ENCODE measurements around the gene BHLHE40. TPM values are rescaled to one million over a fixed set of nuclear protein-coding genes. Genes with fewer than 3 reads are reported as not detected.

Gene BHLHE40
- total RNA-seq, 1 donor from 2014 or later, result 15.2 TPM

GRCh38 chr3:4947028-4947427 lies 32.2 kb upstream of the BHLHE40 start:
- H3K9me3 Mint-ChIP-seq (ENCODE audit: unreplicated experiment), result no peaks in the 10 kb centered on the region
- no peaks in the 10 kb centered on the region for H3K36me3 Mint-ChIP-seq (ENCODE audit: low read depth, unreplicated experiment)
- no peak overlapping the region for H3K27ac Mint-ChIP-seq (ENCODE audit: unreplicated experiment)
- DNase-seq (ENCODE audit: low spot score), result no peak
- TF ChIP-seq CTCF (IDR thresholded peaks at IDR 0.05; ENCODE audit: unreplicated experiment), result no peak
- H3K4me1 Mint-ChIP-seq (ENCODE audit: unreplicated experiment), result peaks cover 12% of the 10 kb centered on the region
- H3K4me3 Mint-ChIP-seq (ENCODE audit: unreplicated experiment), result no peak overlapping the region
- no peaks in the 10 kb centered on the region for H3K27me3 Mint-ChIP-seq (ENCODE audit: unreplicated experiment)

GRCh38 chr3:4948395-4948794 lies 30.8 kb upstream of the BHLHE40 start:
- TF ChIP-seq CTCF (IDR thresholded peaks at IDR 0.05; ENCODE audit: unreplicated experiment), result no peak
- Mint-ChIP-seq H3K27ac (ENCODE audit: unreplicated experiment) (no peak overlapping the region), H3K4me1 (ENCODE audit: unreplicated experiment) (peaks cover 12% of the 10 kb centered on the region), H3K27me3 (ENCODE audit: unreplicated experiment) (no peaks in the 10 kb centered on the region), H3K36me3 (ENCODE audit: low read depth, unreplicated experiment) (no peaks in the 10 kb centered on the region), H3K9me3 (ENCODE audit: unreplicated experiment) (no peaks in the 10 kb centered on the region), H3K4me3 (ENCODE audit: unreplicated experiment) (no peak overlapping the region)
- no peak for DNase-seq (ENCODE audit: low spot score)

GRCh38 chr3:4949004-4949403 lies 30.2 kb upstream of the BHLHE40 start:
- no peak overlapping the region for H3K4me3 Mint-ChIP-seq (ENCODE audit: unreplicated experiment)
- no peak overlapping the region for H3K27ac Mint-ChIP-seq (ENCODE audit: unreplicated experiment)
- no peak for TF ChIP-seq CTCF (IDR thresholded peaks at IDR 0.05; ENCODE audit: unreplicated experiment)
- H3K27me3 Mint-ChIP-seq (ENCODE audit: unreplicated experiment), result no peaks in the 10 kb centered on the region
- peaks cover 3% of the 10 kb centered on the region for H3K36me3 Mint-ChIP-seq (ENCODE audit: low read depth, unreplicated experiment)
- H3K4me1 Mint-ChIP-seq (ENCODE audit: unreplicated experiment), result peaks cover 12% of the 10 kb centered on the region
- DNase-seq (ENCODE audit: low spot score), result no peak
- no peaks in the 10 kb centered on the region for H3K9me3 Mint-ChIP-seq (ENCODE audit: unreplicated experiment)

GRCh38 chr3:4949659-4950058 lies 29.6 kb upstream of the BHLHE40 start:
- TF ChIP-seq CTCF (IDR thresholded peaks at IDR 0.05; ENCODE audit: unreplicated experiment), result no peak
- no peaks in the 10 kb centered on the region for H3K9me3 Mint-ChIP-seq (ENCODE audit: unreplicated experiment)
- H3K27ac Mint-ChIP-seq (ENCODE audit: unreplicated experiment), result no peak overlapping the region
- H3K36me3 Mint-ChIP-seq (ENCODE audit: low read depth, unreplicated experiment), result peaks cover 3% of the 10 kb centered on the region
- H3K27me3 Mint-ChIP-seq (ENCODE audit: unreplicated experiment), result no peaks in the 10 kb centered on the region
- peaks cover 12% of the 10 kb centered on the region for H3K4me1 Mint-ChIP-seq (ENCODE audit: unreplicated experiment)
- no peak overlapping the region for H3K4me3 Mint-ChIP-seq (ENCODE audit: unreplicated experiment)
- DNase-seq (ENCODE audit: low spot score), result no peak

GRCh38 chr3:4950351-4950784 lies 28.9 kb upstream of the BHLHE40 start:
- H3K9me3 Mint-ChIP-seq (ENCODE audit: unreplicated experiment), result no peaks in the 10 kb centered on the region
- no peaks in the 10 kb centered on the region for H3K27me3 Mint-ChIP-seq (ENCODE audit: unreplicated experiment)
- H3K4me3 Mint-ChIP-seq (ENCODE audit: unreplicated experiment), result no peak overlapping the region
- no peak for TF ChIP-seq CTCF (IDR thresholded peaks at IDR 0.05; ENCODE audit: unreplicated experiment)
- peaks cover 3% of the 10 kb centered on the region for H3K36me3 Mint-ChIP-seq (ENCODE audit: low read depth, unreplicated experiment)
- peaks cover 12% of the 10 kb centered on the region for H3K4me1 Mint-ChIP-seq (ENCODE audit: unreplicated experiment)
- DNase-seq (ENCODE audit: low spot score), result no peak
- H3K27ac Mint-ChIP-seq (ENCODE audit: unreplicated experiment), result no peak overlapping the region
